Tibial artery (tissue), 4 donors: ENCODE results near the gene THSD7A.

Experiments
- DNase-seq, 2 donors: peaks; one replicate each; pipeline ENCODE4 v3.0.0-alpha.2; 2019
- H3K27ac ChIP-seq, 2 donors: fragments of 200-600 bp; sonication (generic) in 1 of 2; 1 replicate in 1 of 2; 2 replicates in 1 of 2; pipeline ENCODE4 v1.5.1; 2018 to 2019; ENCODE audit warnings: mild to moderate bottlenecking in 1 of 2
- H3K27me3 ChIP-seq, 2 donors: fragments of 200-600 bp; sonication (generic) in 1 of 2; one replicate each; pipeline versions ENCODE4 v1.5.1 to v1.6.0; 2016 to 2019
- H3K36me3 ChIP-seq, 3 donors: fragments of 200-600 bp; sonication (generic) in 2 of 3; one replicate each; pipeline ENCODE4 v1.5.1; 2016 to 2019; ENCODE audit warnings: mild to moderate bottlenecking in 2 of 3
- H3K4me1 ChIP-seq, 4 donors: fragments of 200-600 bp; sonication (generic) in 2 of 4; 1 replicate in 3 of 4; 2 replicates in 1 of 4; pipeline ENCODE4 v1.5.1; 2016 to 2019
- H3K4me3 ChIP-seq, 2 donors: fragments of 200-600 bp; sonication (generic) in 1 of 2; 1 replicate in 1 of 2; 2 replicates in 1 of 2; pipeline ENCODE4 v1.5.1; 2018 to 2019; ENCODE audit warnings: mild to moderate bottlenecking in 2 of 2
- H3K9me3 ChIP-seq, 3 donors: fragments of 200-600 bp; sonication (generic) in 1 of 3; one replicate each; pipeline ENCODE4 v1.5.1; 2016 to 2019
- CTCF ChIP-seq, 2 experiments: fragments of 200-600 bp in 1 of 2; fragments of 450-650 bp in 1 of 2; IDR thresholded peaks; one replicate each; pipeline ENCODE4 v1.5.1; 2017 to 2019; ENCODE audit warnings: antibody characterized with exemption in 2 of 2, mild to moderate bottlenecking in 1 of 2, moderate library complexity in 1 of 2
- intact Hi-C: fragments of 100-400 bp; cut with DNase I; formaldehyde crosslinking; loops from one replicate; pipeline ENCODE4 v1.15.0; 2023; ENCODE audit warnings: low total_unique reads

The THSD7A gene

GRCh38 chr7:11420049-11420448 is 411.9 kb downstream of the THSD7A start:
- intact Hi-C loops, result loop anchor here (10.0 kb wide), 1 partner anchor 905 kb away; no protein-coding TSS in a partner anchor
- no peak for DNase-seq
- H3K36me3 ChIP-seq, result no peaks in the 10 kb centered on the region
- H3K9me3 ChIP-seq, result no peaks in the 10 kb centered on the region
- no peak overlapping the region for H3K27ac ChIP-seq
- no peaks in the 10 kb centered on the region for H3K4me1 ChIP-seq
- no peaks in the 10 kb centered on the region for H3K27me3 ChIP-seq
- H3K4me3 ChIP-seq, result no peak overlapping the region
- TF ChIP-seq CTCF (IDR thresholded peaks at IDR 0.05), result no peak

GRCh38 chr7:11416641-11417458 is 415.1 kb downstream of the THSD7A start:
- no peak for DNase-seq
- Histone ChIP-seq H3K4me3 (no peak overlapping the region), H3K36me3 (no peaks in the 10 kb centered on the region), H3K27me3 (no peaks in the 10 kb centered on the region), H3K9me3 (peaks cover 0 to 9% (median 7%) of the 10 kb centered on the region in 3 donors), H3K4me1 (no peaks in the 10 kb centered on the region), H3K27ac (no peak overlapping the region)
- intact Hi-C loops, result no loop called here
- no peak for TF ChIP-seq CTCF (IDR thresholded peaks at IDR 0.05)

GRCh38 chr7:11415101-11415500 is 416.9 kb downstream of the THSD7A start:
- no peak for TF ChIP-seq CTCF (IDR thresholded peaks at IDR 0.05)
- H3K4me1 ChIP-seq, result no peaks in the 10 kb centered on the region
- no peaks in the 10 kb centered on the region for H3K27me3 ChIP-seq
- H3K27ac ChIP-seq, result no peak overlapping the region
- DNase-seq, result no peak
- peaks cover 0 to 9% (median 7%) of the 10 kb centered on the region in 3 donors for H3K9me3 ChIP-seq
- H3K36me3 ChIP-seq, result no peaks in the 10 kb centered on the region
- no peak overlapping the region for H3K4me3 ChIP-seq
- intact Hi-C loops, result no loop called here

GRCh38 chr7:11413901-11414300 is 418.1 kb downstream of the THSD7A start:
- Histone ChIP-seq H3K4me1 (no peaks in the 10 kb centered on the region), H3K36me3 (no peaks in the 10 kb centered on the region), H3K9me3 (peaks cover 0 to 9% (median 7%) of the 10 kb centered on the region in 3 donors), H3K4me3 (no peak overlapping the region), H3K27ac (no peak overlapping the region), H3K27me3 (no peaks in the 10 kb centered on the region)
- no peak for TF ChIP-seq CTCF (IDR thresholded peaks at IDR 0.05)
- intact Hi-C loops, result no loop called here
- no peak for DNase-seq

- no peaks in the 10 kb centered on the region for H3K27me3 ChIP-seq
- H3K36me3 ChIP-seq, result no peaks in the 10 kb centered on the region
- TF ChIP-seq CTCF (IDR thresholded peaks at IDR 0.05), result no peak
- no peak for DNase-seq
- H3K27ac ChIP-seq, result no peak overlapping the region
- no peaks in the 10 kb centered on the region for H3K4me1 ChIP-seq
- H3K9me3 ChIP-seq, result peaks cover 0 to 9% (median 7%) of the 10 kb centered on the region in 3 donors
- H3K4me3 ChIP-seq, result no peak overlapping the region
- intact Hi-C loops, result no loop called here
These were observed 420.0 kb downstream of the THSD7A start for GRCh38 chr7:11412036-11412435.
